Anterior cingulate cortex (tissue), 58 donors: ENCODE data around the gene RPL26.
"Not testable (repeated sequence)": the region's sequence is repeated elsewhere in the genome, so short reads cannot be mapped to it uniquely, and the experiment has no call there.

Experiments used
- DNase-seq, 58 donors: peaks; one replicate each; lab custom pipeline; 2025; lab: John Stamatoyannopoulos, UW

Gene RPL26

GRCh38 chr17:8397636-8398035 is 14.6 kb upstream of the RPL26 start, which contains the start of gene RNF222:
TSS of gene RNF222 (minus strand) at chr17:8397827. CDS start at chr17:8393461, 4,366 bp downstream.
- DNase-seq = no peak

GRCh38 chr17:8394497-8394896 is 11.5 kb upstream of the RPL26 start:
- DNase-seq = not testable (repeated sequence)

DNA sequence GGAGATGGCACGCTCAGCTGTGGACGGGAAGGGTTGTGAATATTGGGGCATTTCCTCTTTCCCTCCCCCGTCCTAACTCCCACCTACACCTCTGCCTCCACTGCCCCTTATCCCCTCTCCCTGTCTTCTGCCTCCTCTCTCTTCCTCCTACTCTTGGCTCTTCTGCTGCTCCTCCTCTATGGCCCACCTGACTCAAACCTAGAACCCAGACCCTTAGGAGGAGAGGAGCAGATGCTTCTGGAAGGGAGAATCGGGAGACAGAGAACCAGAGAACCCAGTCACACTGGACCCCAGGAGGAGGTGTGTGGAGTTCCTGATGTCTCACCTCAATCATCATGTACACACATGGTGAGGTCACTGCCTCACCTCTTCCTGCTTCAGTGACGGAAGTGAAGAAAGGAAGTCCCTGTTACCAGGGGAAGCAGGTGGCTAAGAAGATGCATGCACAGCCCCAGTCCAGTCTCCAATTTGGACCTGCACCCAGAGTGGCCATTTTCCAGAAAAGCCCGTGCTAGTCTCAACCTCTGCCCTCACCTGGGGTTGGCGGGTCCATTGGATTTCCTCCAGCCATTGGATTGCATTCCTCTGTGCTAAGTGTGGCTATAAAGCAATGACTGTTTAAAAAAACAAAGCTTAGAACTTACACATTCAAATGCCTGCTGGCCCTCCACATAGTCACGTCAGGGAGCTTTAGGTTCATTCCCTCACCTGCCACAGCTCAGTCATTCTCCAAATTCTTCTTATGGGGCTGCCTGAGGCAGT is 10.7 kb upstream of the RPL26 start:
- no peak for DNase-seq

DNA sequence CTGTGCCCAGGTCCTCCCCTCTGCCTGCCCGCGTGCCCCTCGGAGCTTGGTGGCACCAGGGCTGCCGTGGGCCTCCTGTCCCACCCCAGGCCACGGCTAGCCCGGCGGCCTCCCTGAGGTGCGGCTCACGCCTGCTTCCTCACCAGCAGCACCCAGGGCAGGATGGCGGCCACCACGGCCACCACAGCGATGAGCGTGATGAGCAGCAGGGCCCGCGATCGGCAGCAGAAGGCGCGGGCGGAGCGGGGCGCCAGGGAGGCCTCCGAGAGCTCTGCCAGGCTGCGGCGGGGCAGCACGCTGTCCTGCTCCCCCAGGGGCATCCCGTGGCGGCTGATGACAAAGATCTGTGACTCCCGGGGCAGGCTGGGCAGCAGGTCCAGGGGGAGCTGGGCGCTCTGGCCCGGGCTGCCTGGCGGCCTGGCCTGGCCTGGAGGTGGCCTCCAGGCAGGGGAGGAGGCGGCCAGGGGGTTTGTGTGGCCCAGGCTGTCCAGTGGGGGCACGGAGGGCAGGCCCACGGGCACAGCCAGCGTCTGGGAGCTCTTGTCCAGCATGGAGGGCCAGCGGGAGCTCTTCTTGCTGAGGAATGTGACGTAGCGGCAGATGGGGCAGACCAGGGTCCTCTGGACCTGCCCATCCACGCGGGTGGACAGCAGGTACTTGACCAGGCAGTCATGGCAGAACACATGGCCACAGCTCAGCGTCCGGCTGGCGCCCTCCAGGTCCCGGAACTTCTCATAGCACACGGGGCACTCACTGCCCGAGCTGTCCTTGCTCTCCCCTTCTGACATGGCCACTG is 9.9 kb upstream of the RPL26 start:
- no peak for DNase-seq

DNA sequence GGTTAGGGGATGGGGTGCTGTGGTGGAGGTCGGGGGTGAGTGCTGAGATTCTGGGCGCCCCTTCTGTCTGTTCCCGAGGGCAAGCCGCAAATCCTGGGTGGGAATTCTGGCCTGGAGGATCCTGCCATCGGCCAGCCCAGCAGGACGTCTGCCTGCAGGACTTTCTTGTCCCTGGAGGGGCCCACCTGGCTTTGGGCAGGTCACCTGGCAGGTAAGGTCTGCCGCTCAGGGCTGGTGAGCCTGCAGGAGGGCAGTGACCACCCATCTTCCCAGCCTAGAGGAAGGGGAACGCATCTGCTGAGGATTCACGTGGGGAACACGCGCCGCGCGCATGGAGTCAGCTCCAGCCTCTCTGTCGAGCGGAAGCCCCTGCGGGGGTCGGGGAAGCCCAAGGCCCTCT is 9.3 kb upstream of the RPL26 start:
- no peak for DNase-seq

DNA sequence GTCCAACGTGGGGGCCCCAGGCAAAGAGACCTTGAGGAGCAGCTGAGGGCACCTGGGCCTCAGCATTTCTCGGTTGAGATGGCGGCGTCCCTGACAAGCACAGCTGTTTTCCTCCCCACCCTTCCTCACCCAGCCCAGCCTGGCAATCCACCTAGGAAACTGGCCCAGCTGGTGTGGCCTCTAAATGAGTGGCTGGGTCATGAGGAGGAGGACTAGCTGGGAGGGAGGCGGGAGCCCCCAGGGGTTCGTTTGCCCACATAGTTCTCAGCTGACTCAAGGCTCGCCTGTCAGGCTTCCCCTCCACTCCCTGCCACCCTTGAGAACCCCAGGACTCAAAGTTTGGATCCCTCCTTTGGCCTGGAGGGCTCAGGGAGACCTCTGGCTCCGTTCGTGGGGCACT is 8.7 kb upstream of the RPL26 start:
- no peak for DNase-seq

GRCh38 chr17:8387914-8388651 is 5.1 kb upstream of the RPL26 start:
- DNase-seq = no peak

DNA sequence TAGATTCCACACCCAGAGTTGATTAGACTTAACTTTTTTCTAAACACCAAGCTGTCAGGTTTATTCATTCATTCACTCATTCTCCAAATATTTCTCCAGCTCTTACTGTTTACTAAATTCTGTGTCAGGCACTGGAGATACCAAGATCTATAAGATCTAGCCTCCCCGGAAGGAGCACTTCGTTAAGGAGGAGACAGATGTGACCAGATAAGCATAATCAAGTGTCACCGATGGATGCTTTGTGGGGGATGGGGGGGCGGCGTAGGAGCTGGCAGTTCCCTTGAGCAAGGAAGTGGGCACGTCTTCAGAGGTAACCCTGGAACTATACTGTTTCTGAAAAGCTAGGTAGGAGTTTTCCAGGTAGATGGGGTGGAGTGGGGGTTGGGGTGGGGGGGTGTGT is 3.8 kb upstream of the RPL26 start:
- no peak for DNase-seq

GRCh38 chr17:8384801-8385378 is 1.9 kb upstream of the RPL26 start:
- DNase-seq = no peak

DNA sequence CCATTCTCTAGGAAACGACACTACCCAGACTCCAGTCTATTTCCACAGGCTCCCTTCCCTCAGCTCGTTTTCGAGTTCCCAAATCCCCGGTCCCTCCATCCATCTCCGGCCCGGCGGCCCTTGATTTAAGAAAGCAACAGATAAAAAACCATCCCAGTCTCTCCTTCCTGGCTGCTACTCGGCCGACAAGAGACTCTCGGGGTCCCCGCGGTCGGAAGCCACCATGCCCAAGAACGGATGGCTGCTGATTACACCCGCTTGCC is 182 bp downstream of the RPL26 start:
- DNase-seq = no peak

DNA sequence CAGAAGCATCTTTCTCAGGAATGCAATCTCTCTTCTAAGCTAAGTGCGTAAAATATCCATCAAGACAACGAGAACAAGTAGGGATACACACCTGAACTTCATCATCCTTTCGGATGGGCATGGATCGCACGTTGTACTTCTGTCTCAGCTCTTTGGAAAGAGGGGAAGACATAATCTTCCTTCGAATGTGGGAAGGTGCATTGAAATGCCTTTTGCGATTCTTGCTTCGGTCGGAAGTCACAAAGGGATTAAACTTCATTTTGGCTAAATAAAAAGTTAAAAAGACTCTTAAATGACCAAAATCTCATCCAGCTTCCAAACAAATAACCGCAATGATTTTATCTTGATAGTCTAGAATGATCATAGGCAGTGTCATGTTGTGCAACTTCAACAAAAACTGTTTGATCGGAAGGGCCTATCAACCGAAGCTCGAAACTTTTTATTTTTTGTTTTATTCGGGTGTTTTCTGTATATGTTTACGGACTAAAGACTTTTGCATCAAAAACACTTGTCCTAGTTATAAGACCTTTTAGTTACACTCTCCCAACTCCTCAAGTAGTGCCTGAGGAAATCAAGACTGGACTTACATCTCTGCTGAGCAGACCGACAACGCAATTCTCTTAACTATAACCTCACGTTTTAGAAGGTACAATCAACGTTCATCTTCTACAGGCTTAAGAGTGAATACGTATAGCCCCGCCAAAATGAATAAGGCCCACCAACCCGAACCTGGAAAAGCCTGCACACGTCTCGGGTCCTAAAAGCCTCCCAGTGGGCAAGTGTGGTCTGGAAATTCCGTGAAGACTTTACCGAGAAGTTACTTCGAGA is 727 bp downstream of the RPL26 start:
- DNase-seq = no peak

- DNase-seq = no peak
These were observed 2.9 kb downstream of the RPL26 start for GRCh38 chr17:8380049-8380448.

GRCh38 chr17:8378117-8378516 is 4.9 kb downstream of the RPL26 start:
- DNase-seq = not testable (repeated sequence)

DNA sequence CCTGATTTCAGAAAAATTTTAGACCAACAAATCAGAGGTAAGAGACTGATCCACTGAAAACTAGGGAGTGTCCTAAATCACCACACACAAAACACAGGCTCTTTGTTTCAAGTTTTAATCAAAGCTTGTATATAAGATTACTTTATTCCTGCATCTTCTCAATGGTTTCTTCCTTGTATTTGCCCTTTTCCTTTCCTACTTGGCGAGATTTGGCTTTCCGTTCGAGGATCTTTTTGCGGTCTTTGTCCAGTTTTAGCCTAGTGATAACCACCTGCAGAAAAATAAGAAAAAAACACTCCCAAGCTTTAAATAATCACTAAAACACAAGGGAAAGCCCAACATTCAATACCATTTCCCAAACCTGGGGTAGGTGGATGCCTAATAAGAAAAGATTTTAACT is 5.6 kb downstream of the RPL26 start:
- DNase-seq = no peak

DNA sequence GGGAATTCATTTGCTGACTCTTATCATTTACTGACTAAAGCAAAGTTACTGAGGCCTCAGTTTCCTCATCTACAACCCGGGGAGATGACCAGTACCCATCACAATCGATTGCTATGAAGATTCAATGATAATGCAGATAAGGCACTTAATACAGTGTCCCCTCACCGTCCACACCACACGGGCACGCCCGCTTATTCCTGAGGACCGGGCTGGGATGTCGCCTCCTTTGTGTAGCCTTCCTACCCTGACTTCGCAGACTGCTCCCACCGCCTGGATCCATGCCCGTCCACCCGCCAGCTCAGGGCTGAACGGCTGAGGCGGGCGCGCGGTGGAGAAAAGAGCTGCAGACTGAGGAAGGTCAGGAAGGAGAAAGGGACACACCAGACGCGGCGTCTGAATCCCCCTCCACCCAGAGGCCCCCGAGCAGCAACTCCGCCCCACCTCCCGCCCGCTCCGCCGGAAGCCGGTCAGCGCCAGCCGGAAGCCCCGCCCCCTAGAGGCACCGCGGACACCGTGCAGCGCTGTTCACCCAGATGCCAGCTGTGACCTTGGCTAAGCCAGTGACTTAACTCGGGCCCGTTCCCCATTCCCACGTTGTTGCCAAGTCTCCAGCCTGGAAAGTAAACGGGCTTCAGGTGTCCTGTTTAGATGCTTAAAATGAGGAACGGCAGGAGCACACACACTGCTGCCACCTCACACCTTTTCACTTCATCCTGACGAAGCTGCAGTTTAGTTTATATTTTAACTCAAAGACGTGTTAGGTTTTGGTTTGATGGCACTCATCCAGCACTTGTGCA is 6.5 kb downstream of the RPL26 start, which contains the start of gene KRABD2:
TSS of gene KRABD2 (minus strand) at position 434 of the 797 bp plus-strand sequence.
- DNase-seq = peak; percentile 36 to 93 (median 83)

GRCh38 chr17:8375738-8376259 is 7.2 kb downstream of the RPL26 start:
- peak in 24 of 58 donors; percentile 5 to 55 (median 26) for DNase-seq

- DNase-seq = not testable (repeated sequence)
These were observed 9.1 kb downstream of the RPL26 start for GRCh38 chr17:8373856-8374255.

- no peak for DNase-seq
These were observed 10.6 kb downstream of the RPL26 start for GRCh38 chr17:8372422-8372821.

DNA sequence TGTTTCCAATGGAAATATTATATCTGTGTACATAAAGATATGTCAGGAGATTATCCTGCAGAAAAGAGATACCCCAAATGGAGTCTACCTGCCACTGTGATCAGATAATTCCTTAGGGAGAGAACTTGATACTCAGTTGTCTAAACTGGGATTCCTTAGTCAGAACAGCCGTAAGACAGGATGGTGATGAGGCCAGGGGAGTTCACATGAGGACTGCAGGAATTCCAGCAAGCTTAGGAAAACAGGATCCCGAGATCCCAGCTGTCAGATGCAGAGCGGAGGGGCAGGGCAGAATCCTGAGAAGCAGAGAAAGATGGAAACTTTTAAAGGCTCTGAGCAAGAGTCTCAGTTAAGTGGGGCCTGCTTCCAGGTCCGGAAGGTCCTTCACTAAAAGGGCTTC is 11.2 kb downstream of the RPL26 start:
- no peak for DNase-seq
